GM21381 (cell line): Measurements from ENCODE around the gene ZNF578.
"Not testable (repeated sequence)": the region's sequence is repeated elsewhere in the genome, so short reads cannot be mapped to it uniquely, and the experiment has no call there.

Experiments
- ATAC-seq: cut with Tn5 transposase; IDR thresholded peaks from one replicate; pipeline ENCODE4 v1.9.1; 2021; ENCODE audit warnings: mild to moderate bottlenecking, moderate library complexity; ENCODE audit not compliant: unreplicated experiment

Gene ZNF578

GRCh38 chr19:52507266-52507665, 53.9 kb downstream of the ZNF578 start:
- ATAC-seq, result no peak

- ATAC-seq, result no peak
These were observed 62.8 kb downstream of the ZNF578 start for GRCh38 chr19:52516191-52516590.

- no peak for ATAC-seq
These were observed 65.3 kb downstream of the ZNF578 start for GRCh38 chr19:52518646-52519045.

GRCh38 chr19:52519175-52519574, 65.8 kb downstream of the ZNF578 start:
- not testable (repeated sequence) for ATAC-seq

GRCh38 chr19:52520013-52520412, 66.7 kb downstream of the ZNF578 start:
- no peak for ATAC-seq

- no peak for ATAC-seq
These were observed 69.2 kb downstream of the ZNF578 start for GRCh38 chr19:52522551-52522950.

GRCh38 chr19:52524086-52524485, 70.7 kb downstream of the ZNF578 start:
- ATAC-seq, result no peak

GRCh38 chr19:52527134-52527955, 74.0 kb downstream of the ZNF578 start, which contains the start of gene ZNF808:
ZNF808 (plus strand) TSS chr19:52527668; CDS start chr19:52543285, 15,617 bp downstream.
- peak; percentile 82 for ATAC-seq

GRCh38 chr19:52527956-52528351, 74.6 kb downstream of the ZNF578 start:
- ATAC-seq, result no peak

- no peak for ATAC-seq
These were observed 79.1 kb downstream of the ZNF578 start for GRCh38 chr19:52532480-52532879.

- ATAC-seq, result no peak
These were observed 80.5 kb downstream of the ZNF578 start for GRCh38 chr19:52533901-52534300.

GRCh38 chr19:52535385-52535770, 82.0 kb downstream of the ZNF578 start:
- not testable (repeated sequence) for ATAC-seq

- peak; percentile 79 for ATAC-seq
These were observed 82.6 kb downstream of the ZNF578 start for GRCh38 chr19:52535771-52536447.

GRCh38 chr19:52536448-52536800, 83.1 kb downstream of the ZNF578 start:
- peak; percentile 14 for ATAC-seq

GRCh38 chr19:52538815-52539214, 85.5 kb downstream of the ZNF578 start:
- not testable (repeated sequence) for ATAC-seq

- not testable (repeated sequence) for ATAC-seq
These were observed 87.8 kb downstream of the ZNF578 start for GRCh38 chr19:52541176-52541575.

- no peak for ATAC-seq
These were observed 88.3 kb downstream of the ZNF578 start for GRCh38 chr19:52541608-52542007.

GRCh38 chr19:52542541-52542940, 89.2 kb downstream of the ZNF578 start:
- not testable (repeated sequence) for ATAC-seq

- no peak for ATAC-seq
These were observed 89.8 kb downstream of the ZNF578 start for GRCh38 chr19:52542984-52543664.

GRCh38 chr19:52554216-52554971, 101.0 kb downstream of the ZNF578 start:
- no peak for ATAC-seq
